Measurements from ENCODE around the gene HBM.
"Not testable (repeated sequence)": the region's sequence is repeated elsewhere in the genome, so short reads cannot be mapped to it uniquely, and the experiment has no call there.

Gene HBM

GRCh38 chr16:120756-121155 lies 45.0 kb upstream of the HBM start:
- TF ChIP-seq, protein P1, sequence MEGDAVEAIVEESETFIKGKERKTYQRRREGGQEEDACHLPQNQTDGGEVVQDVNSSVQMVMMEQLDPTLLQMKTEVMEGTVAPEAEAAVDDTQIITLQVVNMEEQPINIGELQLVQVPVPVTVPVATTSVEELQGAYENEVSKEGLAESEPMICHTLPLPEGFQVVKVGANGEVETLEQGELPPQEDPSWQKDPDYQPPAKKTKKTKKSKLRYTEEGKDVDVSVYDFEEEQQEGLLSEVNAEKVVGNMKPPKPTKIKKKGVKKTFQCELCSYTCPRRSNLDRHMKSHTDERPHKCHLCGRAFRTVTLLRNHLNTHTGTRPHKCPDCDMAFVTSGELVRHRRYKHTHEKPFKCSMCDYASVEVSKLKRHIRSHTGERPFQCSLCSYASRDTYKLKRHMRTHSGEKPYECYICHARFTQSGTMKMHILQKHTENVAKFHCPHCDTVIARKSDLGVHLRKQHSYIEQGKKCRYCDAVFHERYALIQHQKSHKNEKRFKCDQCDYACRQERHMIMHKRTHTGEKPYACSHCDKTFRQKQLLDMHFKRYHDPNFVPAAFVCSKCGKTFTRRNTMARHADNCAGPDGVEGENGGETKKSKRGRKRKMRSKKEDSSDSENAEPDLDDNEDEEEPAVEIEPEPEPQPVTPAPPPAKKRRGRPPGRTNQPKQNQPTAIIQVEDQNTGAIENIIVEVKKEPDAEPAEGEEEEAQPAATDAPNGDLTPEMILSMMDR (IDR thresholded peaks at IDR 0.05; ENCODE audit: insufficient read depth, low read depth, low read length, missing control alignments) = no peak
- H3K4me3 ChIP-seq (ENCODE audit: low read length) = no peak overlapping the region

GRCh38 chr16:122361-122760 lies 43.4 kb upstream of the HBM start:
- DNase-seq (ENCODE audit: low read depth) = no peak
- H3K4me3 ChIP-seq (ENCODE audit: low read length) = no peak overlapping the region
- TF ChIP-seq, protein P1 (IDR thresholded peaks at IDR 0.05; ENCODE audit: insufficient read depth, low read depth, low read length, missing control alignments) = no peak

More at GRCh38 chr16:120756-121155, 45.0 kb upstream of the HBM start:
- no peak for DNase-seq (ENCODE audit: low read depth)

- not testable (repeated sequence) for H3K4me3 ChIP-seq (ENCODE audit: low read length); DNase-seq (ENCODE audit: low read depth)
Observed at GRCh38 chr16:123558-124350, 42.0 kb upstream of the HBM start.

- DNase-seq (ENCODE audit: low read depth) = no peak
- no peak overlapping the region for H3K4me3 ChIP-seq (ENCODE audit: low read length)
- TF ChIP-seq, protein P1 (IDR thresholded peaks at IDR 0.05; ENCODE audit: insufficient read depth, low read depth, low read length, missing control alignments) = no peak
Observed at GRCh38 chr16:125011-125410, 40.8 kb upstream of the HBM start.

- no peak overlapping the region for H3K4me3 ChIP-seq (ENCODE audit: low read length)
- TF ChIP-seq, protein P1 (IDR thresholded peaks at IDR 0.05; ENCODE audit: insufficient read depth, low read depth, low read length, missing control alignments) = no peak
- DNase-seq (ENCODE audit: low read depth) = no peak
Observed at GRCh38 chr16:129075-129474, 36.7 kb upstream of the HBM start.

GRCh38 chr16:130533-131173 lies 35.1 kb upstream of the HBM start:
- no peak for DNase-seq (ENCODE audit: low read depth)
- TF ChIP-seq, protein P1 (IDR thresholded peaks at IDR 0.05; ENCODE audit: insufficient read depth, low read depth, low read length, missing control alignments) = no peak
- H3K4me3 ChIP-seq (ENCODE audit: low read length) = no peak overlapping the region

GRCh38 chr16:132120-132519 lies 33.7 kb upstream of the HBM start:
- TF ChIP-seq, protein P1 (IDR thresholded peaks at IDR 0.05; ENCODE audit: insufficient read depth, low read depth, low read length, missing control alignments) = no peak
- DNase-seq (ENCODE audit: low read depth) = no peak
- H3K4me3 ChIP-seq (ENCODE audit: low read length) = no peak overlapping the region

Data from epithelial cell of esophagus (primary cell).